ENCODE results near the gene C19orf38. TPM values are rescaled to one million over a fixed set of nuclear protein-coding genes. Genes with fewer than 3 reads are reported as not detected.

Gene C19orf38
- total and polyA plus RNA-seq, 9 of the 15 experiments (the other 6 are each of a cell fraction or from before 2014, with no cell fraction given), result 0.14 to 0.18 TPM; not detected in 7

- H3K4me2 ChIP-seq (ENCODE audit: insufficient read depth, low read length), result peak overlapping the region; percentile 92
- peak; percentile 80 for FAIRE-seq
- POLR2A ChIA-PET, result no interaction called here
- in situ Hi-C loops (cut with MboI) (no loop called here), intact Hi-C loops (cut with micrococcal nuclease) (loop anchor here (5.0 kb wide), 1 partner anchor 57 kb away; the partner anchor contains the start of genes TIMM29 and YIPF2)
- CTCF ChIA-PET (ENCODE audit: low intra/inter-chr PET ratio), result no interaction called here
- 5% methylated on average over 8 of the region's 22 CpGs for WGBS (ENCODE audit: insufficient coverage, low coverage, missing lambda C conversion rate)
- H3K4me1 ChIP-seq (replicated peaks in 1 of 2; ENCODE audit: control insufficient read depth in 2 of 2, insufficient read depth in 2 of 2, low read length in 2 of 2), result peaks cover 8 to 38% of the 10 kb centered on the region in 2 experiments
- no peaks in the 10 kb centered on the region for H4K20me1 ChIP-seq (replicated peaks; ENCODE audit: control insufficient read depth, insufficient read depth, low read length)
- peak overlapping the region; percentile 90 for H2AFZ ChIP-seq (ENCODE audit: low read depth, low read length)
- no peaks in the 10 kb centered on the region for H3K27me3 ChIP-seq (ENCODE audit: control insufficient read depth in 2 of 2, insufficient read depth in 2 of 2, low read length in 2 of 2)
- ATAC-seq, result no peak
- H3K9me1 ChIP-seq (ENCODE audit: control insufficient read depth, insufficient read depth, low read length), result no peaks in the 10 kb centered on the region
- H3K36me3 ChIP-seq (ENCODE audit: control insufficient read depth, insufficient read depth, low read length), result peaks cover 10% of the 10 kb centered on the region; the same call in 1 of the 3 replicates
- peaks cover 38% of the 10 kb centered on the region for H3K79me2 ChIP-seq (ENCODE audit: control insufficient read depth, insufficient read depth, low read length)
- peak overlapping the region; percentile 37 for H3K4me3 ChIP-seq
- H3K9me3 ChIP-seq (replicated peaks; ENCODE audit: control insufficient read depth, insufficient read depth, low read depth, low read length), result no peaks in the 10 kb centered on the region
- BruUV-seq (replicated peaks), result no TSS peak
- peak overlapping the region; percentile 72 to 87 for H3K9ac ChIP-seq (ENCODE audit: insufficient read depth in 1 of 2, low read depth in 2 of 2, low read length in 2 of 2)
- no peak for DNase-seq (ENCODE audit: extremely low read depth in 1 of 4, low spot score in 3 of 4)
- peak overlapping the region; percentile 80 for H3K27ac ChIP-seq (ENCODE audit: extremely low read depth, low read depth, low read length)
- no peak for TF ChIP-seq NELFE (IDR thresholded peaks at IDR 0.05; ENCODE audit: insufficient read depth, insufficient read length)
- TF ChIP-seq MEF2D (tag; conservative IDR thresholded peaks at IDR 0.05; ENCODE audit: low read depth), result no peak
- no peak for TF ChIP-seq ZNF408 (CRISPR knock-in tag; IDR thresholded peaks at IDR 0.05; ENCODE audit: low read depth)
- TF ChIP-seq NR1H2 (CRISPR knock-in tag; IDR thresholded peaks at IDR 0.05), result no peak
- TF ChIP-seq ZBTB40 (IDR thresholded peaks at IDR 0.05), result peak; percentile 57; the same call in 1 of the 2 replicates
- no peak for TF ChIP-seq ZBTB40 (CRISPR knock-in tag; IDR thresholded peaks at IDR 0.05)
- no peak for TF ChIP-seq THAP12 (CRISPR knock-in tag; IDR thresholded peaks at IDR 0.05)
- TF ChIP-seq PCBP1 (IDR thresholded peaks at IDR 0.05; ENCODE audit: low read depth, low read length, poor library complexity, severe bottlenecking), result no peak
- TF ChIP-seq DPF2 (IDR thresholded peaks at IDR 0.05), result peak; percentile 90
- TF ChIP-seq POLR2AphosphoS5 (IDR thresholded peaks at IDR 0.05; ENCODE audit: control insufficient read depth, insufficient read depth, low read depth, low read length), result peak; percentile 61
- TF ChIP-seq ZKSCAN3 (CRISPR knock-in tag; IDR thresholded peaks at IDR 0.05), result no peak
- no peak for TF ChIP-seq ZNF197 (CRISPR knock-in tag; IDR thresholded peaks at IDR 0.05; ENCODE audit: low read depth)
Observed at GRCh38 chr19:10870501-10870954, 22.3 kb downstream of the C19orf38 start.

Measured in K562 (cell line).